H1 (cell line): Measurements from ENCODE around the gene SPG7. TPM values are rescaled to one million over a fixed set of nuclear protein-coding genes. Genes with fewer than 3 reads are reported as not detected.

Experiments used
- CTCF ChIA-PET: fragments of 300-600 bp; sonication (Branson Sonifier 250); formaldehyde crosslinking; loops from one replicate; lab custom pipeline; 2021; ENCODE audit not compliant: partially characterized antibody; lab: Charles Lee
- POLR2A ChIA-PET: fragments of 300-600 bp; sonication (Branson Sonifier 250); formaldehyde crosslinking; loops from one replicate; lab custom pipeline; 2021; ENCODE audit warnings: inconsistent platforms; ENCODE audit not compliant: partially characterized antibody; lab: Charles Lee
- DNase-seq, 2 experiments: peaks; one replicate each; pipeline versions ENCODE4 v3.0.0 to v3.0.0-alpha.2; 2010 to 2022; ENCODE audit warnings: low spot score in 2 of 2, low read depth in 1 of 2, mixed read lengths in 1 of 2
- FAIRE-seq: peaks from 2 replicates; lab custom pipeline; 2011; peaks lifted over from hg19 to GRCh38; lab: Jason Lieb, UNC
- H2AFZ ChIP-seq: 2 replicates; pipeline ENCODE4 v1.8.1; 2012; ENCODE audit warnings: low read length, inconsistent platforms
- H2AK5ac ChIP-seq: 2 replicates; pipeline ENCODE4 v1.6.1; 2013; ENCODE audit warnings: low read depth, low read length
- H2BK120ac ChIP-seq: replicated peaks from 2 replicates; pipeline ENCODE3; 2013; ENCODE audit warnings: low read depth, low read length, inconsistent platforms
- H2BK12ac ChIP-seq: 2 replicates; pipeline ENCODE4 v1.6.1; 2013; ENCODE audit warnings: low read depth, low read length
- H2BK15ac ChIP-seq: 2 replicates; pipeline ENCODE4 v1.6.1; 2013; ENCODE audit warnings: low read length
- H2BK20ac ChIP-seq: 2 replicates; pipeline ENCODE4 v1.6.1; 2013; ENCODE audit warnings: low read length
- H2BK5ac ChIP-seq: 2 replicates; pipeline ENCODE4 v1.6.1; 2013; ENCODE audit warnings: low read depth, low read length
- H3K14ac ChIP-seq: 2 replicates; pipeline ENCODE4 v1.6.1; 2013; ENCODE audit warnings: inconsistent platforms; ENCODE audit not compliant: insufficient read length
- H3K18ac ChIP-seq: 2 replicates; pipeline ENCODE4 v1.6.1; 2013; ENCODE audit warnings: low read length; ENCODE audit errors: extremely low read depth
- H3K23ac ChIP-seq: 2 replicates; pipeline ENCODE4 v1.6.1; 2013; ENCODE audit warnings: inconsistent platforms; ENCODE audit not compliant: insufficient read length
- H3K23me2 ChIP-seq: 2 replicates; pipeline ENCODE4 v1.6.1; 2013; ENCODE audit warnings: low read depth, low read length
- H3K27ac ChIP-seq: 2 replicates; pipeline ENCODE4 v1.6.1; 2011; ENCODE audit warnings: low read depth, low read length, inconsistent platforms
- H3K27me3 ChIP-seq, 4 experiments: replicated peaks in 1 of 4; 1 replicate in 1 of 4; 2 replicates in 3 of 4; pipeline versions ENCODE4 v1.6.1 to v1.8.1; 2011 to 2013; ENCODE audit warnings: low read length in 3 of 4, mild to moderate bottlenecking in 3 of 4, inconsistent platforms in 2 of 4, mixed read lengths in 2 of 4, moderate library complexity in 1 of 4; ENCODE audit not compliant: control insufficient read depth in 3 of 4, insufficient read depth in 3 of 4; ENCODE audit errors: extremely low read depth in 1 of 4
- H3K36me3 ChIP-seq, 4 experiments: 2 replicates each; pipeline versions ENCODE4 v1.6.1 to v1.8.1; 2011 to 2013; ENCODE audit warnings: mild to moderate bottlenecking in 4 of 4, low read length in 3 of 4, moderate library complexity in 2 of 4, control low read depth in 1 of 4, inconsistent platforms in 1 of 4; ENCODE audit not compliant: insufficient read depth in 4 of 4, control insufficient read depth in 2 of 4
- H3K4ac ChIP-seq: replicated peaks from 2 replicates; pipeline ENCODE3; 2013; ENCODE audit warnings: low read length, low read depth, mixed read lengths, inconsistent platforms; ENCODE audit not compliant: insufficient read length
- H3K4me1 ChIP-seq, 4 experiments: replicated peaks in 1 of 4; 1 replicate in 1 of 4; 2 replicates in 3 of 4; pipeline versions ENCODE4 v1.6.1 to v1.8.1; 2011 to 2013; ENCODE audit warnings: low read length in 3 of 4, inconsistent platforms in 2 of 4, mixed read lengths in 1 of 4; ENCODE audit not compliant: insufficient read depth in 4 of 4, control insufficient read depth in 3 of 4
- H3K4me2 ChIP-seq, 2 experiments: 2 replicates each; pipeline versions ENCODE4 v1.6.1 to v1.8.1; 2011 to 2013; ENCODE audit warnings: low read depth in 2 of 2, low read length in 2 of 2, control low read depth in 1 of 2, inconsistent platforms in 1 of 2, mild to moderate bottlenecking in 1 of 2; ENCODE audit not compliant: insufficient read depth in 1 of 2
- H3K4me3 ChIP-seq, 4 experiments: fragments of 200-600, 300-600 bp in 1 of 4; sonication (generic), shearing (Covaris generic), sonication (Bioruptor Twin) in 1 of 4; 2 replicates each; pipeline versions ENCODE4 v1.5.1 to v1.8.1; 2011 to 2016; ENCODE audit warnings: low read length in 4 of 4, low read depth in 3 of 4, control low read depth in 2 of 4, inconsistent platforms in 2 of 4, mild to moderate bottlenecking in 2 of 4, mixed read lengths in 1 of 4, moderate library complexity in 1 of 4; ENCODE audit not compliant: insufficient read depth in 2 of 4; ENCODE audit errors: extremely low read depth in 1 of 4
- H3K56ac ChIP-seq: replicated peaks from 2 replicates; pipeline ENCODE3; 2013; ENCODE audit warnings: low read depth, mild to moderate bottlenecking, mixed read lengths, low read length, inconsistent platforms; ENCODE audit not compliant: insufficient read length
- H3K79me1 ChIP-seq: 2 replicates; pipeline ENCODE4 v1.6.1; 2013; ENCODE audit warnings: low read depth, low read length, control low read depth
- H3K79me2 ChIP-seq, 2 experiments: 2 replicates each; pipeline versions ENCODE4 v1.6.1 to v1.8.1; 2012 to 2013; ENCODE audit warnings: low read length in 2 of 2, mild to moderate bottlenecking in 2 of 2, inconsistent platforms in 1 of 2; ENCODE audit not compliant: insufficient read depth in 2 of 2, control insufficient read depth in 1 of 2
- H3K9ac ChIP-seq, 4 experiments: replicated peaks in 1 of 4; 1 replicate in 1 of 4; 2 replicates in 3 of 4; pipeline versions ENCODE4 v1.6.1 to v1.8.1; 2011 to 2013; ENCODE audit warnings: low read depth in 3 of 4, low read length in 3 of 4, control low read depth in 2 of 4, mild to moderate bottlenecking in 2 of 4, moderate library complexity in 2 of 4, inconsistent platforms in 1 of 4; ENCODE audit errors: extremely low read depth in 1 of 4
- H3K9me3 ChIP-seq, 2 experiments: 2 replicates each; pipeline versions ENCODE4 v1.6.1 to v1.8.1; 2012 to 2013; ENCODE audit warnings: mild to moderate bottlenecking in 2 of 2, moderate library complexity in 2 of 2, control low read depth in 1 of 2, inconsistent platforms in 1 of 2, low read depth in 1 of 2, low read length in 1 of 2, mixed read lengths in 1 of 2; ENCODE audit not compliant: insufficient read depth in 2 of 2
- H4K20me1 ChIP-seq, 2 experiments: replicated peaks in 1 of 2; 2 replicates each; pipeline versions ENCODE3 to v1.8.1; 2011 to 2013; ENCODE audit warnings: inconsistent platforms in 2 of 2, low read length in 2 of 2, mild to moderate bottlenecking in 1 of 2; ENCODE audit not compliant: insufficient read depth in 2 of 2, control insufficient read depth in 1 of 2
- H4K5ac ChIP-seq: 2 replicates; pipeline ENCODE4 v1.6.1; 2013; ENCODE audit warnings: low read length, low read depth, mixed read lengths, inconsistent platforms; ENCODE audit not compliant: insufficient read length
- H4K8ac ChIP-seq: 2 replicates; pipeline ENCODE4 v1.8.0; 2013; ENCODE audit warnings: mild to moderate bottlenecking, moderate library complexity, low read length, inconsistent platforms; ENCODE audit not compliant: insufficient read depth; ENCODE audit errors: extremely low read depth
- H4K91ac ChIP-seq: replicated peaks from 2 replicates; pipeline ENCODE3; 2013; ENCODE audit warnings: low read length, mixed read lengths, inconsistent platforms; ENCODE audit not compliant: insufficient read length
- CBX8 ChIP-seq: fragments of 300-800, 300-1000 bp; sonication (generic); IDR thresholded peaks from 2 replicates; pipeline ENCODE4 v1.7.1; 2016; ENCODE audit warnings: low read depth, low read length, borderline replicate concordance
- CHD2 ChIP-seq: IDR thresholded peaks from 2 replicates; pipeline ENCODE4 v1.6.1; 2012; ENCODE audit warnings: low read length, improper control_type of control experiment
- EGR1 ChIP-seq: IDR thresholded peaks from 2 replicates; pipeline ENCODE4 v1.6.1; 2011; ENCODE audit warnings: low read depth, low read length, borderline replicate concordance
- RAD21 ChIP-seq, 2 experiments: IDR thresholded peaks in 1 of 2; conservative IDR thresholded peaks in 1 of 2; 2 replicates each; pipeline ENCODE4 v1.6.1; 2011; ENCODE audit warnings: low read depth in 2 of 2, low read length in 2 of 2, improper control_type of control experiment in 1 of 2, inconsistent platforms in 1 of 2, mild to moderate bottlenecking in 1 of 2, moderate library complexity in 1 of 2
- WGBS, 2 experiments: shearing (Covaris generic) in 1 of 2; methylation state at CpG; one replicate each; pipeline versions ENCODE4 v1.1.6 to v1.1.7; 2013 to 2015; ENCODE audit warnings: low lambda C conversion rate in 2 of 2, mixed read lengths in 2 of 2, inconsistent platforms in 1 of 2, low coverage in 1 of 2, missing lambda C conversion rate in 1 of 2; ENCODE audit not compliant: insufficient replicate concordance in 2 of 2, insufficient coverage in 1 of 2, insufficient read length in 1 of 2; ENCODE audit errors: extremely low coverage in 1 of 2, missing lambda C conversion rate in 1 of 2; 5-methylcytosine and 5-hydroxymethylcytosine counted together
- polyA plus RNA-seq, 7 experiments: library from polyadenylated mRNA; depleted of rRNA in 3 of 7; stranded (reverse) in 5 of 7; unstranded in 2 of 7; fragments of >200 nt in 5 of 7; fragments of 200-250 nt in 2 of 7; gene quantifications; 1 replicate in 5 of 7; 2 replicates in 1 of 7; 4 replicates in 1 of 7; pipeline versions ENCODE4 v1.2.1 to v1.2.3, GENCODE V29; 2011 to 2013; ENCODE audit warnings: missing spikeins in 2 of 7, mixed read lengths in 2 of 7
- total RNA-seq: library from RNA; stranded (reverse); fragmentation: NEBNext Ultra II Directional; extraction: Animal tissue kit (Norgen Biotek cat#: 25700); gene quantifications from 2 replicates; pipeline ENCODE4 v1.2.1, GENCODE V29; 2021

SPG7 gene
- total and polyA plus RNA-seq, 2 of the 8 experiments (the other 6 are each of a cell fraction or from before 2014, with no cell fraction given) = 72.1 to 113 TPM

- CTCF ChIA-PET = interaction anchor here (1.6 kb wide), 1 partner anchor 55 kb away, joined by 3 read pairs; no protein-coding TSS in a partner anchor
- Histone ChIP-seq H2BK120ac (no peak overlapping the region), H3K4me2 (no peak overlapping the region), H2BK12ac (no peak overlapping the region), H2BK15ac (no peak overlapping the region), H3K27me3 (peaks cover 0 to 4% (median 2%) of the 10 kb centered on the region in 4 experiments; a peak in 3 of 7 replicates), H3K56ac (no peak overlapping the region), H3K23ac (no peak overlapping the region), H3K79me2 (no peaks in the 10 kb centered on the region), H2AK5ac (no peak overlapping the region), H3K9me3 (no peaks in the 10 kb centered on the region), H3K18ac (no peak overlapping the region), H2BK5ac (no peak overlapping the region), H4K8ac (no peak overlapping the region), H2BK20ac (no peak overlapping the region), H2AFZ (no peak overlapping the region), H3K36me3 (no peaks in the 10 kb centered on the region), H3K23me2 (no peaks in the 10 kb centered on the region), H4K91ac (no peak overlapping the region), H4K5ac (no peak overlapping the region), H3K4ac (no peak overlapping the region)
- FAIRE-seq (no peak), DNase-seq (no peak)
- POLR2A ChIA-PET = interaction anchor here (1.2 to 1.3 kb wide), 2 partner anchors 11 to 13 kb away, joined by 3 to 5 read pairs; no protein-coding TSS in a partner anchor
- 92% methylated on average over 21 of the region's 21 CpGs; no CpG with 5 or more reads in 1 of the 2 experiments for WGBS, 2 experiments
- TF ChIP-seq RAD21 (IDR thresholded peaks at IDR 0.05 in 1 of 2, conservative IDR thresholded peaks at IDR 0.05 in 1 of 2; ENCODE audit: low read depth in 2 of 2, low read length in 2 of 2) = peak in 1 of 2 experiments; percentile 20; a peak in 1 of 4 replicates
- no peak for TF ChIP-seq CBX8
- TF ChIP-seq EGR1 = no peak
- TF ChIP-seq CHD2 = no peak
- TF ChIP-seq, all 59 proteins: peak for 1
- no peak overlapping the region for H3K27ac ChIP-seq
- H3K4me3 ChIP-seq = no peak overlapping the region
- H4K20me1 ChIP-seq = peaks cover 1 to 3% of the 10 kb centered on the region in 2 experiments
- H3K14ac ChIP-seq = no peak overlapping the region
- H3K4me1 ChIP-seq = peaks cover 0 to 4% (median 0%) of the 10 kb centered on the region in 4 experiments; a peak in 3 of 7 replicates
- H3K9ac ChIP-seq = no peak overlapping the region
- H3K79me1 ChIP-seq = no peaks in the 10 kb centered on the region
Observed at GRCh38 chr16:89502081-89502843, 5.9 kb upstream of the SPG7 start.
